Subcutaneous adipose tissue (tissue), 4 donors: ENCODE results near the gene ZNF800. TPM values are rescaled to one million over a fixed set of nuclear protein-coding genes. Genes with fewer than 3 reads are reported as not detected.

Experiments used
- CTCF ChIP-seq: fragments of 450-650 bp; IDR thresholded peaks from one replicate; pipeline ENCODE4 v1.5.1; 2016; ENCODE audit warnings: low read depth, mild to moderate bottlenecking, control low read depth, antibody characterized with exemption, moderate library complexity
- total RNA-seq, 4 donors: library from RNA; depleted of rRNA; stranded (reverse); fragments of >200 nt; gene quantifications; one replicate each; pipeline ENCODE4 v1.1.0, GENCODE V29; 2016

Gene ZNF800
- total RNA-seq = 10 to 100 TPM; 31.3 to 57.7 (median 33.1) TPM

- TF ChIP-seq CTCF = no peak
Observed at GRCh38 chr7:127392566-127393367, at the start of gene ZNF800. TSS of gene ZNF800 (minus strand) at chr7:127392708. CDS start at chr7:127391557, 1,151 bp downstream.

GRCh38 chr7:127440206-127440605, 47.7 kb upstream of the ZNF800 start:
- TF ChIP-seq CTCF = no peak

GRCh38 chr7:127438836-127439235, 46.3 kb upstream of the ZNF800 start:
- TF ChIP-seq CTCF = no peak

GRCh38 chr7:127437837-127438236, 45.3 kb upstream of the ZNF800 start:
- no peak for TF ChIP-seq CTCF

- TF ChIP-seq CTCF = no peak
Observed at GRCh38 chr7:127437241-127437640, 44.7 kb upstream of the ZNF800 start.

- no peak for TF ChIP-seq CTCF
Observed at GRCh38 chr7:127419196-127419595, 26.7 kb upstream of the ZNF800 start.

GRCh38 chr7:127418459-127418858, 26.0 kb upstream of the ZNF800 start:
- no peak for TF ChIP-seq CTCF
